Spleen (tissue), 11 donors: ENCODE measurements around the gene TCF7. TPM values are rescaled to one million over a fixed set of nuclear protein-coding genes. Genes with fewer than 3 reads are reported as not detected.

Experiments
- DNase-seq: peaks from one replicate; pipeline ENCODE4 v3.0.0-alpha.2; 2020
- H3K27ac ChIP-seq, 8 donors: fragments of 200-600 bp; sonication (generic) in 7 of 8; 1 replicate in 4 of 8; 2 replicates in 4 of 8; pipeline versions ENCODE4 v1.5.0 to v1.8.0; 2016 to 2021; ENCODE audit warnings: inconsistent platforms in 4 of 8, mild to moderate bottlenecking in 4 of 8, moderate library complexity in 1 of 8
- H3K27me3 ChIP-seq, 7 donors: fragments of 200-600 bp; sonication (generic) in 6 of 7; replicated peaks in 1 of 7; 1 replicate in 4 of 7; 2 replicates in 3 of 7; pipeline versions ENCODE4 v1.5.0 to v1.8.0; 2016 to 2021; ENCODE audit warnings: inconsistent platforms in 3 of 7, mild to moderate bottlenecking in 1 of 7
- H3K36me3 ChIP-seq, 6 donors: fragments of 200-600 bp; sonication (generic) in 5 of 6; 1 replicate in 4 of 6; 2 replicates in 2 of 6; pipeline versions ENCODE4 v1.5.0 to v1.8.0; 2016 to 2021; ENCODE audit warnings: inconsistent platforms in 2 of 6
- H3K4me1 ChIP-seq, 6 donors: fragments of 200-600 bp; sonication (generic) in 5 of 6; 1 replicate in 3 of 6; 2 replicates in 3 of 6; pipeline versions ENCODE4 v1.5.0 to v1.8.0; 2016 to 2021; ENCODE audit warnings: inconsistent platforms in 3 of 6
- H3K4me3 ChIP-seq, 8 donors: fragments of 200-600 bp; sonication (generic) in 7 of 8; 1 replicate in 4 of 8; 2 replicates in 4 of 8; pipeline versions ENCODE4 v1.5.0 to v1.8.0; 2016 to 2021; ENCODE audit warnings: inconsistent platforms in 4 of 8, mild to moderate bottlenecking in 4 of 8, moderate library complexity in 2 of 8
- H3K9me3 ChIP-seq, 8 donors: fragments of 200-600 bp; sonication (generic) in 7 of 8; 1 replicate in 4 of 8; 2 replicates in 4 of 8; pipeline versions ENCODE4 v1.5.0 to v1.8.0; 2016 to 2021; ENCODE audit warnings: inconsistent platforms in 4 of 8
- POLR2A ChIP-seq, 3 donors: fragments of 450-650 bp; IDR thresholded peaks; one replicate each; pipeline ENCODE4 v1.5.1; 2017; ENCODE audit warnings: antibody characterized with exemption in 3 of 3, mild to moderate bottlenecking in 1 of 3
- POLR2AphosphoS5 ChIP-seq, 3 donors: sonication (generic); formaldehyde crosslinking; IDR thresholded peaks; one replicate each; pipeline ENCODE4 v1.5.1; 2017; ENCODE audit warnings: antibody characterized with exemption in 3 of 3
- WGBS, 5 donors: extraction: QIAGEN DNeasy Blood & Tissue Kit in 3 of 5; methylation state at CpG; one replicate each; pipeline versions ENCODE4 v1.1.5 to v1.1.7; 2013 to 2018; 5-methylcytosine and 5-hydroxymethylcytosine counted together
- intact Hi-C: fragments of 100-400 bp; cut with DNase I; formaldehyde crosslinking; loops from one replicate; pipeline ENCODE4 v1.15.0; 2023; ENCODE audit warnings: low total_unique reads
- polyA plus RNA-seq, 3 donors: library from polyadenylated mRNA; stranded (reverse); fragments of 200-250 nt; gene quantifications; one replicate each; pipeline ENCODE4 v1.2.1, GENCODE V29; 2013
- total RNA-seq, 7 donors: library from RNA; depleted of rRNA in 3 of 7; stranded (reverse); fragments of >200 nt in 3 of 7; fragmentation: NEBNext Ultra II Directional in 4 of 7; extraction: Animal tissue kit (Norgen Biotek cat#: 25700) in 4 of 7; gene quantifications; one replicate each; pipeline versions ENCODE4 v1.1.0 to v1.2.1, GENCODE V29; 2016 to 2021
- TF ChIP-seq, protein P1 (sequence below), 11 experiments: fragments of 200-600 bp in 7 of 11; fragments of 450-650 bp in 4 of 11; sonication (generic) in 4 of 11; IDR thresholded peaks in 8 of 11; conservative IDR thresholded peaks in 3 of 11; 1 replicate in 7 of 11; 2 replicates in 4 of 11; pipeline versions ENCODE4 v1.4.0 to v1.8.0; 2016 to 2021; ENCODE audit warnings: antibody characterized with exemption in 11 of 11, inconsistent platforms in 4 of 11, mild to moderate bottlenecking in 1 of 11
- donor health status: healthy with polysubstance abuse.
- donor health status: DM: no; HTN: no; CAD: no; lungs with moderate emphysema.
- donor health status: DM: no; HTN: no; CAD: no.
- donor health status: Bipolar disorder and iron deficiency.
- donor health status: healthy.
- donor health status: DM: no; HTN: no; CAD: no.
- donor health status: DM: yes; HTN: yes; CAD: no.

TCF7 gene
- total and polyA plus RNA-seq, 10 donors, result 13.7 to 88.3 (median 36.8) TPM

DNA sequence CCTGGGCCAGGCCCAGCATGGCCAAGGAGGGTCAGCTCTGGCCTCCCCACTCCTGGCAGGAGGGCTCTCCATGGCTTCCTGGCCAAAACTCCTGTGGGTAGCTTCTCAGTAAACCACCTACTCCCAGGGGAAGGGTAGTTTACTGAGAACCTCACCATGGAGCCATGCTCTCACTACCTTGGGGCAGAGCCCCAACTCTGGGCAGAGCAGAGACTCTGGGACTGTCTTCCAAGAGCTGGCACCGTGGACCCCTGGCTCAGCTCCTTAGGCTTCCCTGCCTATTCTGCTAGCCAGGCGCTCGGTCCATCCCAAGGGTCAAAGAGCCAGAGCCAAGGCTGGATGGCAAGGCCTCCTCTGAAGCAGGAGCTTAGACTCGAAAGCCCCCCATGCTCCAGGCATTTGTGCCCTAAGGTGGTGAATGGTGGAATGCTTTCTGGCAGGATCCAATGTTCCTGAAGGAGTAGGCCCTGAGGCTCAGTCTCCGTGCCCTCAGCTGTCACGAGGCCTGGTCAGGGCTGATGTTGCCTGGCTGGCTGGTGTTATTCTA is 19.6 kb downstream of the TCF7 start:
- H3K36me3 ChIP-seq, result peaks cover 0 to 84% (median 27%) of the 10 kb centered on the region in 6 donors
- peak overlapping the region in 5 of 8 donors; percentile 20 to 88 (median 80) for H3K27ac ChIP-seq
- peak; percentile 52 for DNase-seq
- no peaks in the 10 kb centered on the region for H3K27me3 ChIP-seq
- TF ChIP-seq POLR2AphosphoS5 (IDR thresholded peaks at IDR 0.05), result no peak
- TF ChIP-seq, protein P1, sequence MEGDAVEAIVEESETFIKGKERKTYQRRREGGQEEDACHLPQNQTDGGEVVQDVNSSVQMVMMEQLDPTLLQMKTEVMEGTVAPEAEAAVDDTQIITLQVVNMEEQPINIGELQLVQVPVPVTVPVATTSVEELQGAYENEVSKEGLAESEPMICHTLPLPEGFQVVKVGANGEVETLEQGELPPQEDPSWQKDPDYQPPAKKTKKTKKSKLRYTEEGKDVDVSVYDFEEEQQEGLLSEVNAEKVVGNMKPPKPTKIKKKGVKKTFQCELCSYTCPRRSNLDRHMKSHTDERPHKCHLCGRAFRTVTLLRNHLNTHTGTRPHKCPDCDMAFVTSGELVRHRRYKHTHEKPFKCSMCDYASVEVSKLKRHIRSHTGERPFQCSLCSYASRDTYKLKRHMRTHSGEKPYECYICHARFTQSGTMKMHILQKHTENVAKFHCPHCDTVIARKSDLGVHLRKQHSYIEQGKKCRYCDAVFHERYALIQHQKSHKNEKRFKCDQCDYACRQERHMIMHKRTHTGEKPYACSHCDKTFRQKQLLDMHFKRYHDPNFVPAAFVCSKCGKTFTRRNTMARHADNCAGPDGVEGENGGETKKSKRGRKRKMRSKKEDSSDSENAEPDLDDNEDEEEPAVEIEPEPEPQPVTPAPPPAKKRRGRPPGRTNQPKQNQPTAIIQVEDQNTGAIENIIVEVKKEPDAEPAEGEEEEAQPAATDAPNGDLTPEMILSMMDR (IDR thresholded peaks at IDR 0.05 in 8 of 11, conservative IDR thresholded peaks at IDR 0.05 in 3 of 11), result no peak
- TF ChIP-seq POLR2A (IDR thresholded peaks at IDR 0.05), result no peak
- WGBS, 5 donors, result 94 to 100% (median 96%) methylated on average over 4 to 6 of the region's 6 CpGs
- no peaks in the 10 kb centered on the region for H3K9me3 ChIP-seq
- H3K4me1 ChIP-seq, result peaks cover 31 to 100% (median 94%) of the 10 kb centered on the region in 6 donors
- intact Hi-C loops, result no loop called here
- H3K4me3 ChIP-seq, result no peak overlapping the region

DNA sequence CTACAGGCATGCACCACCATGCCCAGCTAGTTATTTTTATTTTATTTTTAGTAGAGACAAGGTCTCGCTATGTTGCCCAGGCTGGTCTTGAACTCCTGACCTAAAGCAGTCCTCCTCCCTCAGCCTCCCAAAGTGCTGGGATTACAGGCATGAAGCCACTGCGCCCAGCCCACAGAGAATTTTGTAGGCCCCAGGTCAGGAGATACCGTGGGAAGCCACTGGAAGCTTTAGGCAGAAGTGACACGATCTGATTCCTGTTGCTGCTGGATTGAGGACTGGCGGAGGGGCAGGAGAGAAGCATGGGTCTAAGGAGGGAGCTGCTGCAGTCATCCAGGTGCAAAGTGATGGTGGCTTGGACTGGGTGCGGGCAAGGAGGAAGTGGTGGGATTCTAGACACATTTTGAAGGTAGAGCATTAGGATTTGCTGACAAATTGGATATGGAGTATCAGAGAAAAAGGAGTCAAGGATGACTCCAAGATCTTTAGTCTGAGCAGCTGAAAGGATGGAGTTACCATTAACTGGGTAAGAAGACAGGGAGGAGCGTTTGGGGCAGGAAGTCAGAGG is 20.7 kb downstream of the TCF7 start:
- intact Hi-C loops, result no loop called here
- peaks cover 23 to 100% (median 93%) of the 10 kb centered on the region in 6 donors for H3K4me1 ChIP-seq
- peak; percentile 37 for DNase-seq

DNA sequence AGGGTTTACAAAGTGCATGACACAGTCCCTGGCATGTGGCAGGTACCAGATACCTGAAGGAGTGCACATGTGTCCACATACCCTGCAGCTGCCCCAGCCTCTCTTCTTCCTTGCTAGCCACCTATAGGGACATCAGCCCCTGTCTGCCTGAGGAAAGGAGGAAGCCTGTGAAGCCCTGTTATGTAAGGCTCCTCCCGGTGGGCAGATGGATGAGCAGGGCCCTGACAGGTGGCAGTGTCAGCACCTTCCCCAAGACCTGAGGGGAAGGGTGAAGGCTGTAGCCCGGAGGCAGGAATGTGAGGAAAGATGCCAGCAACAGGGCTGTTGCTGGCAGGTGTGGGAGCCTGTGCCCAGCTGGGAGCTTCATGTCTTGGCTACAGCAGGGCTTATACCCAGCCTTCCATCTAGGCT is 21.7 kb downstream of the TCF7 start:
- intact Hi-C loops, result no loop called here
- Histone ChIP-seq H3K27ac (peak overlapping the region in 5 of 8 donors; percentile 4 to 88 (median 20)), H3K9me3 (no peaks in the 10 kb centered on the region), H3K36me3 (peaks cover 0 to 87% (median 29%) of the 10 kb centered on the region in 6 donors), H3K4me1 (peaks cover 30 to 100% (median 93%) of the 10 kb centered on the region in 6 donors), H3K27me3 (no peaks in the 10 kb centered on the region), H3K4me3 (no peak overlapping the region)
- DNase-seq, result peak; percentile 59
- WGBS, 5 donors, result 62 to 78% (median 71%) methylated on average over 2 of the region's 2 CpGs; no CpG with 5 or more reads in 1 of the 5 donors
- TF ChIP-seq POLR2A (IDR thresholded peaks at IDR 0.05) (no peak), POLR2AphosphoS5 (IDR thresholded peaks at IDR 0.05) (peak in 1 of 3 donors; percentile 27)
- TF ChIP-seq, protein P1 (IDR thresholded peaks at IDR 0.05 in 8 of 11, conservative IDR thresholded peaks at IDR 0.05 in 3 of 11), result no peak

More for the DNA sequence above, 20.7 kb downstream of the TCF7 start:
- peak overlapping the region in 4 of 8 donors; percentile 20 to 88 (median 32) for H3K27ac ChIP-seq
- H3K27me3 ChIP-seq, result no peaks in the 10 kb centered on the region
- H3K4me3 ChIP-seq, result no peak overlapping the region
- peaks cover 0 to 84% (median 29%) of the 10 kb centered on the region in 6 donors for H3K36me3 ChIP-seq
- WGBS, 5 donors, result 89 to 95% (median 92%) methylated on average over 7 of the region's 7 CpGs
- TF ChIP-seq POLR2A (IDR thresholded peaks at IDR 0.05) (no peak), POLR2AphosphoS5 (IDR thresholded peaks at IDR 0.05) (no peak)
- no peaks in the 10 kb centered on the region for H3K9me3 ChIP-seq

DNA sequence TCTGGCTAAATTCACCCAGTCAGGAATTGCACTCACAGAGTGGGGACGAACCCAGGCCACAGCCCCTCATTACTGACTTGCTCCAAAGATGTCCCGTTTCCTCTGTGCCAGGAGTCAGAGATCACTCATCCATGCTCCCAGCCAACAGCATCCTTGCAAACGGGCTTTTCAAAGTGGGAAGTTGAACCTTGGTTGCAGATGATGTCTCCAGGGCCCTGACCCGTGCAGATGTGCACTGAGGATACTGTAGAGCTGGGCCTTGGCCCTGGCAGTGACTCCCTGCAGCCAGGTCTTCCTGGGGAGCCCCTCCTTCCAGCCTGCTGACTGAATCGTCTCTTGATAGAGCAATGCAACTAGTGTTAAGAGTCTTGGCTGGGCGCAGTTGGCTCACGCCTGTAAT is 22.3 kb downstream of the TCF7 start:
- Histone ChIP-seq H3K4me3 (no peak overlapping the region), H3K27me3 (no peaks in the 10 kb centered on the region), H3K9me3 (no peaks in the 10 kb centered on the region), H3K4me1 (peaks cover 24 to 100% (median 89%) of the 10 kb centered on the region in 6 donors), H3K27ac (peak overlapping the region in 5 of 8 donors; percentile 20 to 88 (median 46)), H3K36me3 (peaks cover 0 to 87% (median 31%) of the 10 kb centered on the region in 6 donors)
- no peak for TF ChIP-seq POLR2A (IDR thresholded peaks at IDR 0.05)
- no peak for TF ChIP-seq POLR2AphosphoS5 (IDR thresholded peaks at IDR 0.05)
- TF ChIP-seq, protein P1 (IDR thresholded peaks at IDR 0.05 in 8 of 11, conservative IDR thresholded peaks at IDR 0.05 in 3 of 11), result no peak
- 76 to 93% (median 79%) methylated on average over 4 to 7 of the region's 7 CpGs for WGBS, 5 donors
- intact Hi-C loops, result no loop called here
- DNase-seq, result peak; percentile 43
